C4-2B (cell line): ENCODE results near the gene LRMDA.

ENCODE experiments used
- H3K27ac ChIP-seq: fragments of 450-650 bp; 2 replicates; pipeline ENCODE4 v1.5.1; 2017
- CTCF ChIP-seq: fragments of 450-650 bp; conservative IDR thresholded peaks from 2 replicates; pipeline ENCODE4 v1.5.1; 2017; ENCODE audit warnings: mild to moderate bottlenecking
- ZFX ChIP-seq: fragments of 450-650 bp; IDR thresholded peaks from 2 replicates; pipeline ENCODE4 v1.6.1; 2017

The LRMDA gene

GRCh38 chr10:76397181-76398042 lies 966.0 kb downstream of the LRMDA start:
- TF ChIP-seq ZFX (no peak), CTCF (no peak)
- no peak overlapping the region for H3K27ac ChIP-seq

GRCh38 chr10:76398043-76398710 lies 966.8 kb downstream of the LRMDA start:
- no peak overlapping the region for H3K27ac ChIP-seq
- TF ChIP-seq CTCF, result no peak
- TF ChIP-seq ZFX, result no peak

DNA sequence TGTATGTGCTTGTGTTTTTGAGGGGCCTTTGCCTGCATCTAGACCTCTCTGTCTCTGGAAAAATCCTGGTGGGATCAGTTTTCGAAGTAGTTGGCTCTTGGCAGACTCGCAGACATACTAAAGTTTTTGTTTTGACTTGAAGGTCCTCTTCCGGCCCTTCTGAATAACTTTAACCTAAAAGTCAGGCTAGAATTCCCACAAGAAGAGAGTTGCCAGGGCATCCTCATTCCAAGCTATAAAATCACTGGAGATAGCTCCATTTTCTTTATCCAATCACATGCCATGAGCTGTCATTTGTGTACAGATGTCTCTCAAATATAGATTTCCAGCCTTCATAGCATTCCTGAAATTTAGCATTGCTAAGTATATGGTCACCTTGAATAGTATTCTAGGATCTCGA lies 967.8 kb downstream of the LRMDA start:
- TF ChIP-seq CTCF, result no peak
- TF ChIP-seq ZFX, result no peak
- H3K27ac ChIP-seq, result no peak overlapping the region

GRCh38 chr10:76401006-76401405 lies 969.6 kb downstream of the LRMDA start:
- no peak for TF ChIP-seq CTCF
- TF ChIP-seq ZFX, result no peak
- no peak overlapping the region for H3K27ac ChIP-seq

GRCh38 chr10:76403912-76404311 lies 972.5 kb downstream of the LRMDA start:
- TF ChIP-seq ZFX, result no peak
- no peak for TF ChIP-seq CTCF
- H3K27ac ChIP-seq, result no peak overlapping the region

DNA sequence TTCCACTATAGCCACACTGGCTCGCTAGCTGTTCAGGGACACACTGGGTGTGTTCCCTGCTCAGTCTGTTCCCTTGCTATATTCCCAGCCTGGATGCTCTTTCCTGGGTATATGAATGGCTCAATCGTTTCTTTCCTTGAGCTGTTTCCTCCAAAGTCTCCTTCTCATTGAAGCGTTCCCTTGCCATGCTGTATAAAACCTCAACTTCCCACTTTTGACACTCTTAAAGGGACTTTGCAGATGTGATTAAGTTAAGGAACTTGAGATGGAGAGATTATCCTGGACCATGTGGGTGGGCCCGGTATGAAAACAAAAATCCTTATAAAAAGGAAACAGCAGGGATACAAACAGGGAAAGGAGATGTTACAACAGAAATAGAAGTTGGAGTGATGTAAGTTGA lies 973.1 kb downstream of the LRMDA start:
- TF ChIP-seq ZFX (no peak), CTCF (no peak)
- H3K27ac ChIP-seq, result no peak overlapping the region

GRCh38 chr10:76405922-76406321 lies 974.5 kb downstream of the LRMDA start:
- no peak overlapping the region for H3K27ac ChIP-seq
- TF ChIP-seq CTCF, result no peak
- TF ChIP-seq ZFX, result no peak
